Karpas-422 (cell line): ENCODE measurements around the gene EEF1AKMT3. TPM values are rescaled to one million over a fixed set of nuclear protein-coding genes. Genes with fewer than 3 reads are reported as not detected.

Experiments used
- DNase-seq: peaks from one replicate; pipeline ENCODE4 v3.0.0-alpha.2; 2015
- H2AFZ ChIP-seq: fragments of 200-600 bp; sonication (generic); 2 replicates; pipeline ENCODE4 v1.6.1; 2014; ENCODE audit warnings: antibody characterized with exemption, low read length, mixed read lengths
- H3K27ac ChIP-seq: fragments of 200-600 bp; sonication (generic); 2 replicates; pipeline ENCODE4 v1.5.1; 2014; ENCODE audit warnings: mild to moderate bottlenecking, low read length, moderate library complexity
- H3K27me3 ChIP-seq: fragments of 200-600 bp; sonication (generic); 2 replicates; pipeline ENCODE4 v1.6.1; 2014; ENCODE audit warnings: low read length, mixed read lengths
- H3K36me3 ChIP-seq: fragments of 200-600 bp; sonication (generic); 2 replicates; pipeline ENCODE4 v1.6.1; 2014; ENCODE audit warnings: low read length, mixed read lengths; ENCODE audit not compliant: insufficient read depth
- H3K4me1 ChIP-seq: fragments of 200-600 bp; sonication (generic); 2 replicates; pipeline ENCODE4 v1.6.1; 2014; ENCODE audit warnings: mild to moderate bottlenecking, low read length, mixed read lengths
- H3K4me2 ChIP-seq: fragments of 200-600 bp; sonication (generic); 2 replicates; pipeline ENCODE4 v1.6.1; 2014; ENCODE audit warnings: low read length, low read depth, mild to moderate bottlenecking; ENCODE audit not compliant: poor library complexity, severe bottlenecking
- H3K4me3 ChIP-seq: fragments of 200-600 bp; sonication (generic); 2 replicates; pipeline ENCODE4 v1.5.1; 2014; ENCODE audit warnings: mild to moderate bottlenecking, antibody characterized with exemption, low read length, mixed read lengths
- H3K79me2 ChIP-seq: fragments of 200-600 bp; sonication (generic); 2 replicates; pipeline ENCODE4 v1.6.1; 2014; ENCODE audit warnings: mild to moderate bottlenecking, low read length, mixed read lengths
- H3K9ac ChIP-seq: fragments of 200-600 bp; sonication (generic); 2 replicates; pipeline ENCODE4 v1.6.0; 2014; ENCODE audit warnings: low read length
- H3K9me2 ChIP-seq: fragments of 200-600 bp; sonication (generic), shearing (Covaris generic); replicated peaks from 2 replicates; pipeline ENCODE4 v1.6.0; 2014; ENCODE audit warnings: mild to moderate bottlenecking, low read length, moderate library complexity; ENCODE audit not compliant: insufficient read depth
- H3K9me3 ChIP-seq: fragments of 300-700, 200-600 bp; sonication (generic); 2 replicates; pipeline ENCODE4 v1.6.1; 2014; ENCODE audit warnings: low read length, mixed read lengths
- H4K20me1 ChIP-seq: fragments of 200-600 bp; sonication (generic); 2 replicates; pipeline ENCODE4 v1.6.1; 2014; ENCODE audit warnings: mild to moderate bottlenecking, antibody characterized with exemption, low read length, low read depth; ENCODE audit not compliant: insufficient read depth
- total RNA-seq: library from RNA; depleted of rRNA; stranded (reverse); fragments of >200 nt; shearing (Covaris generic); gene quantifications from 2 replicates; pipeline ENCODE4 v1.2.3, GENCODE V29; 2014; ENCODE audit warnings: low replicate concordance

EEF1AKMT3 gene
- total RNA-seq, 1 experiment from 2014 or later, result 5.5 TPM

GRCh38 chr12:57732726-57733593, 39.5 kb upstream of the EEF1AKMT3 start:
- Histone ChIP-seq H3K36me3 (peaks cover 5% of the 10 kb centered on the region; the same call in 1 of the 2 replicates), H4K20me1 (no peaks in the 10 kb centered on the region), H3K4me1 (no peaks in the 10 kb centered on the region)

GRCh38 chr12:57733928-57734327, 38.5 kb upstream of the EEF1AKMT3 start:
- no peak overlapping the region for H3K4me2 ChIP-seq
- H2AFZ ChIP-seq, result no peak overlapping the region
- H3K27ac ChIP-seq, result no peak overlapping the region
- H3K27me3 ChIP-seq, result no peaks in the 10 kb centered on the region
- DNase-seq, result no peak
- H3K9ac ChIP-seq, result no peak overlapping the region
- no peaks in the 10 kb centered on the region for H3K9me2 ChIP-seq
- no peaks in the 10 kb centered on the region for H4K20me1 ChIP-seq
- no peaks in the 10 kb centered on the region for H3K4me1 ChIP-seq
- H3K79me2 ChIP-seq, result peaks cover 1% of the 10 kb centered on the region
- H3K4me3 ChIP-seq, result no peak overlapping the region
- peaks cover 5% of the 10 kb centered on the region; the same call in 1 of the 2 replicates for H3K36me3 ChIP-seq
- H3K9me3 ChIP-seq, result no peaks in the 10 kb centered on the region

More at GRCh38 chr12:57732726-57733593, 39.5 kb upstream of the EEF1AKMT3 start:
- Histone ChIP-seq H3K9ac (no peak overlapping the region), H3K9me2 (no peaks in the 10 kb centered on the region), H2AFZ (no peak overlapping the region), H3K9me3 (no peaks in the 10 kb centered on the region), H3K4me3 (no peak overlapping the region), H3K4me2 (no peak overlapping the region), H3K79me2 (no peaks in the 10 kb centered on the region), H3K27me3 (no peaks in the 10 kb centered on the region), H3K27ac (no peak overlapping the region)
- DNase-seq, result no peak

DNA sequence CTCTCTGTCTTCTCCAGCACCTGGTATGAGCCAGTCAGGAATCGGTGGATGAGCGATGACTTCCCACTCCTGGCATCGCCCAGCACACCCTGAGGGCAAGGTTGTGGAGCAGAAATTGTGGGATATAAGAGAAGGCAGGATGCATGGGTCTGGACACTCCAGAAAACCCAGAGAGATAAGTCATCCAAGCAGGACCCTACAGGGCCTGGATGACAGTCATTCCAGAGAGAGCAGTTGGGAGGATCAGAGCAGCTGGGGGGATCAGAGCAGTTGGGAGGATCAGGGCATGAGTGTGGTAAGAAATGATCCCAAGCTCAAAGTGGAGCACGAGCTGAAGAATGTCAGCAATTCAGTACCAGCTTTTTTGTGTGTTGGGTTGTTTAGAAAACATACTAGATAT, 37.8 kb upstream of the EEF1AKMT3 start:
- H3K4me1 ChIP-seq, result no peaks in the 10 kb centered on the region
- no peak overlapping the region for H2AFZ ChIP-seq
- H3K9me3 ChIP-seq, result no peaks in the 10 kb centered on the region
- DNase-seq, result no peak
- H3K79me2 ChIP-seq, result peaks cover 8% of the 10 kb centered on the region
- H3K9me2 ChIP-seq, result no peaks in the 10 kb centered on the region
- no peak overlapping the region for H3K9ac ChIP-seq
- H3K4me2 ChIP-seq, result no peak overlapping the region
- H3K36me3 ChIP-seq, result peaks cover 5% of the 10 kb centered on the region; the same call in 1 of the 2 replicates
- H4K20me1 ChIP-seq, result no peaks in the 10 kb centered on the region
- H3K27me3 ChIP-seq, result no peaks in the 10 kb centered on the region
- H3K4me3 ChIP-seq, result no peak overlapping the region
- no peak overlapping the region for H3K27ac ChIP-seq

DNA sequence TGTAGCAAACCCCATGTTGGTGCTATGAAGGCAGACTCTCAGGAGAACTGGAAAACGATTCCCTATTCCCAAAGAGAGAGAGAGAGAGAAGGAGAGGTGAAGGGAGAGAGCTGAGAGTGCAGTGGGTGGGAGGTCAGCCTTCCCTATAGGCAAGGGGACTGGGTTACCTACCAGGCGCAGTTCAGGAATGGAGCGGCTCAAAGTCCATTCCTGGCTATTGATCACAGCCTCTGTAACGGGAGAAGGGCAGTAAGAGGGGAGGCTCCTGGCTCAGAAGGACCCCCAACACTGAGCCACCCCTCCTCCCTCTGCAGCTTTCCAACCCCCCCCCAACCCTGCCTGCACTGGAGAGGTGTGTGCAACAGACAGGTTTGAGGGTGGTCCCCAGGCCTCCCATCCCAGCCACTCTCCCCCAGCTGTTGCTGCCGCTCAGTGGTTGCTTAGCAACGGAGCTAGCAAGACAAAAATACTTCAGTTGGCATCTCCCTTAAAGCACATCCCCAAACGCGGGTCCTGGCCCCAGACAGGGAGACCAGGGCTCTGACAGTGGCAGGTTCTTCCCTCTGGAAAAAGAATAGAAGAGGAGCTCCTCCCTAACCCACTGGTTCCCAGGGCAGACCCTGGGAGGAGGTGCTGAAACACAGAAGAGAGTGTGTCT, 37.1 kb upstream of the EEF1AKMT3 start:
- H3K79me2 ChIP-seq, result peaks cover 15% of the 10 kb centered on the region
- H3K4me2 ChIP-seq, result no peak overlapping the region
- H3K27ac ChIP-seq, result no peak overlapping the region
- H2AFZ ChIP-seq, result no peak overlapping the region
- no peaks in the 10 kb centered on the region for H3K9me2 ChIP-seq
- no peak overlapping the region for H3K4me3 ChIP-seq
- peaks cover 2% of the 10 kb centered on the region; the same call in 1 of the 2 replicates for H3K36me3 ChIP-seq
- no peaks in the 10 kb centered on the region for H4K20me1 ChIP-seq
- H3K9me3 ChIP-seq, result no peaks in the 10 kb centered on the region
- H3K27me3 ChIP-seq, result no peaks in the 10 kb centered on the region
- H3K4me1 ChIP-seq, result peaks cover 7% of the 10 kb centered on the region
- no peak overlapping the region for H3K9ac ChIP-seq
- no peak for DNase-seq

GRCh38 chr12:57735952-57736740, 36.3 kb upstream of the EEF1AKMT3 start:
- no peaks in the 10 kb centered on the region for H4K20me1 ChIP-seq
- H3K4me3 ChIP-seq, result no peak overlapping the region
- no peak overlapping the region for H3K27ac ChIP-seq
- DNase-seq, result no peak
- H3K9me2 ChIP-seq, result no peaks in the 10 kb centered on the region
- H3K4me2 ChIP-seq, result no peak overlapping the region
- H2AFZ ChIP-seq, result no peak overlapping the region
- H3K36me3 ChIP-seq, result no peaks in the 10 kb centered on the region
- H3K27me3 ChIP-seq, result no peaks in the 10 kb centered on the region
- no peaks in the 10 kb centered on the region for H3K9me3 ChIP-seq
- H3K9ac ChIP-seq, result no peak overlapping the region
- H3K79me2 ChIP-seq, result peaks cover 22% of the 10 kb centered on the region
- H3K4me1 ChIP-seq, result peaks cover 15% of the 10 kb centered on the region

DNA sequence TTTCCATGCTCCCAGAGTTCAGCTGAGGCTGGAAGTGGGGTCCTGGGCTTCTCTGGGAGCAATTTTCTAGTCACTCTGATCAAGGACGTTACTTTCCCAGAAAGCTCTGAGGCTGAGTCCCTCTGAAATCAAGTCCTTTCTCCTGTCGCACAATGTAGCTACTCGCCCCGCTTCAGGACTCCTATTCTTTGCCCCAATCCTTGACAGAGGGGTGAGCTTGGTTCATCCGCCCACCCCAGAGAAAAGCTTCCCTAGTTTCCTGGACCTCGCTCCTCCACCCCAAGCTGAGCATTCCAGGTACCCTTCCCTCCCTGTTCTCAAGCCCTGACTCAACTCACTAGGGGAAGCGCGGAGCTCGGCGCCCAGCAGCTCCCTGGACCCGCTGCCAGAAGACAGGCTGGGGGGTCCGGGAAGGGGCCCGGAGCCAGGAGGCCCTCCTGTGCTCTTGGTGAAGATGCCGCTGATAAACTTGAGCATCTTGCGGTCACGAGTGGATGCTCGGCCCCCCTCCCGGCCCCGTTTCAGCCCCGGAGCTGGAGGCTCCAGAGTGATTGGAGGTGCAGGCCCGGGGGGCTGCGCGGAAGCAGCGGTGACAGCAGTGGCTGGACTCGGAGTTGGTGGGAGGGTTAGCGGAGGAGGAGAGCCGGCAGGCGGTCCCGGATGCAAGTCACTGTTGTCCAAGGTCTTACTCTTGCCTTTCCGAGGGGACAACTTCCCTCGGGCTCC, 35.5 kb upstream of the EEF1AKMT3 start:
- Histone ChIP-seq H2AFZ (no peak overlapping the region), H3K27ac (no peak overlapping the region), H3K9me3 (no peaks in the 10 kb centered on the region), H3K27me3 (no peaks in the 10 kb centered on the region), H3K9ac (no peak overlapping the region), H3K36me3 (no peaks in the 10 kb centered on the region), H3K4me1 (peaks cover 19% of the 10 kb centered on the region), H4K20me1 (no peaks in the 10 kb centered on the region), H3K4me2 (no peak overlapping the region), H3K4me3 (no peak overlapping the region), H3K9me2 (no peaks in the 10 kb centered on the region), H3K79me2 (peaks cover 30% of the 10 kb centered on the region)
- DNase-seq, result no peak

DNA sequence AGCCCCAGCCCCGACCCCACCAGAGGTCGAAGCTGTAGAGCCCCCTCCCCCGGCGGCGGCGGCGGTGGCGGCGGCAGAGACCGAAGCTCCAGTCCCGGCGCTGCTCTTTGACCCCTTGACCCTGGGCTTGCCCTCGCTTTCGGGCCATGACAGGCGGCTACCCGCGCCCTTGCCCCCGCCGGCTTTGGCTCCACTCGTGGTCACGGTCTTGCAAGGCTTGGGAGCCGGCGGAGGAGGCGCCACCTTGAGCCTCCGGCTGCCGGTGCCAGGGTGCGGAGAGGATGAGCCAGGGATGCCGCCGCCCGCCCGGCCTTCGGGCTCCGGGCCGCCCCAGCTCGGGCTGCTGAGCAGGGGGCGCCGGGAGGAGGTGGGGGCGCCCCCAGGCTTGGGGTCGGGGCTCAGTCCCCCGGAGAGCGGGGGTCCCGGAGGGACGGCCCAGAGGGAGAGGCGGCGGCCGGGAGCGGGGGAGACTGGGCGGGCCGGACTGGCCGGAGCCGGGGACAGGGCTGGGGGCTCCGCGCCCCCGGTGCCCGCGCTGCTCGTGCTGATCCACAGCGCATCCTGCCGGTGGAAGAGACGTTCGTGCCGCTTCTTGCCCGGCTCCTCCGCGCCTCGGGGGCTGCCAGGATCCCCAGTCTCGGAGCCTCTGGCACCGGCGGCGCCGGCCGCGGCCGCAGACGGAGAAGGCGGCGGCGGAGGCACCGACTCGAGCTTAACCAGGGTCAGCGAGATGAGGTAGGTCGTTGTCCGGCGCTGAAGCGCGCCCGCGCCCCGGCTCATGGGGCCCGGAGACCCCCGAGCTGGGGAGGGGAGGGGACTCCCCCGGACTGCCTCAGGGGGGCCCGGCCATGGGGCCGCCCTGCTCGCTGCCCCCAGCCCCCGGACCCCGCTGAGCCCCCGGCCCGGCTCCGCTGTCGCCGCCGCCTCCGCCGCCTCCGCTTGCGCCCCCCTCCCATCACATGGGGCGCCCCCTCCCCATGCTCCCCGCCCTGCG, 34.6 kb upstream of the EEF1AKMT3 start:
- no peak overlapping the region for H3K27ac ChIP-seq
- H3K4me1 ChIP-seq, result peaks cover 26% of the 10 kb centered on the region
- peaks cover 30% of the 10 kb centered on the region for H3K79me2 ChIP-seq
- H4K20me1 ChIP-seq, result no peaks in the 10 kb centered on the region
- no peaks in the 10 kb centered on the region for H3K36me3 ChIP-seq
- no peak overlapping the region for H3K9ac ChIP-seq
- no peaks in the 10 kb centered on the region for H3K27me3 ChIP-seq
- H2AFZ ChIP-seq, result no peak overlapping the region
- no peak overlapping the region for H3K4me2 ChIP-seq
- no peaks in the 10 kb centered on the region for H3K9me2 ChIP-seq
- DNase-seq, result no peak
- no peaks in the 10 kb centered on the region for H3K9me3 ChIP-seq
- H3K4me3 ChIP-seq, result no peak overlapping the region
